ENCODE data around the gene ITPK1.
A peak's percentile ranks its signal among the peaks of the same experiment; 100 is the strongest.

The ITPK1 gene

DNA sequence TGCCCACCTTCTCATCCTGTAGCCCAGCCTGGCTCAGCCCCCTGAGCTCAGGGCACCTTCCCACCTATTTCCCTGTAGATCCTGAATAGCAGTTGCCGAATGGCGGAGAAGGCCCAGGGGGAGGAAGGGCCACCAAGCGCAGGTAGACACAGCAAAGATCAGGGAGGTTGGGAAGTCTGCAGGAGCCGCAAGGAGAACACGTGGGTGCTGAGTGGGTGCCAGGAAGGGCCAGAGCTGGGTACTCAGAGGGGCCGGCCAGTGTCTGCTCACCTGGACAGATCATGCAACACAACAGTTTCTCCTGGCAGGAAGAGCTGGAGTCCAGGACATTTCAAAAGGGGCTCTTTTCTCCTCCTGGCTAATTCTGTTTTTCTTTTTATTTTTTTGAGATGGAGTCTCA lies 162.2 kb downstream of the ITPK1 start:
- ChIA-PET CTCF (interaction anchor here (1.0 to 1.6 kb wide), 3 partner anchors 12 to 207 kb away, joined by 3 to 5 read pairs (median 3); no protein-coding TSS in a partner anchor), POLR2A (no interaction called here)
- Histone ChIP-seq H3K27ac (ENCODE audit: extremely low read depth, low read depth, low read length) (no peak overlapping the region), H3K9me3 (ENCODE audit: control insufficient read depth, insufficient read depth, low read depth, low read length) (no peaks in the 10 kb centered on the region), H3K4me3 (ENCODE audit: low read depth, low read length) (no peak overlapping the region), H3K36me3 (ENCODE audit: control insufficient read depth in 2 of 2, insufficient read depth in 1 of 2, low read length in 2 of 2) (peaks cover 4 to 38% of the 10 kb centered on the region in 2 experiments; a peak in 2 of 3 replicates), H3K4me1 (ENCODE audit: control insufficient read depth, insufficient read depth, low read length) (no peaks in the 10 kb centered on the region)
- TF ChIP-seq ZNF530 (tag by site-specific recombination; IDR thresholded peaks at IDR 0.05; ENCODE audit: low read depth), result no peak
- no peak for TF ChIP-seq ZNF549 (tag by site-specific recombination; IDR thresholded peaks at IDR 0.05)
- TF ChIP-seq ZNF174 (tag by site-specific recombination; IDR thresholded peaks at IDR 0.05), result no peak
- TF ChIP-seq ZNF707 (tag by site-specific recombination; IDR thresholded peaks at IDR 0.05), result no peak
- TF ChIP-seq SCRT2 (tag by site-specific recombination; IDR thresholded peaks at IDR 0.05), result no peak
- TF ChIP-seq ZBTB8A (tag by site-specific recombination; IDR thresholded peaks at IDR 0.05), result no peak
- TF ChIP-seq ZNF426 (tag by site-specific recombination; IDR thresholded peaks at IDR 0.05), result no peak
- TF ChIP-seq ZNF133 (tag by site-specific recombination; IDR thresholded peaks at IDR 0.05), result no peak
- TF ChIP-seq PRDM1 (tag by site-specific recombination; IDR thresholded peaks at IDR 0.05), result no peak
- no peak for TF ChIP-seq ZNF184 (tag by site-specific recombination; IDR thresholded peaks at IDR 0.05)
- no peak for TF ChIP-seq ZNF837 (tag by site-specific recombination; IDR thresholded peaks at IDR 0.05)
- no peak for TF ChIP-seq MYNN (tag by site-specific recombination; IDR thresholded peaks at IDR 0.05; ENCODE audit: borderline replicate concordance)
- TF ChIP-seq, protein P1, sequence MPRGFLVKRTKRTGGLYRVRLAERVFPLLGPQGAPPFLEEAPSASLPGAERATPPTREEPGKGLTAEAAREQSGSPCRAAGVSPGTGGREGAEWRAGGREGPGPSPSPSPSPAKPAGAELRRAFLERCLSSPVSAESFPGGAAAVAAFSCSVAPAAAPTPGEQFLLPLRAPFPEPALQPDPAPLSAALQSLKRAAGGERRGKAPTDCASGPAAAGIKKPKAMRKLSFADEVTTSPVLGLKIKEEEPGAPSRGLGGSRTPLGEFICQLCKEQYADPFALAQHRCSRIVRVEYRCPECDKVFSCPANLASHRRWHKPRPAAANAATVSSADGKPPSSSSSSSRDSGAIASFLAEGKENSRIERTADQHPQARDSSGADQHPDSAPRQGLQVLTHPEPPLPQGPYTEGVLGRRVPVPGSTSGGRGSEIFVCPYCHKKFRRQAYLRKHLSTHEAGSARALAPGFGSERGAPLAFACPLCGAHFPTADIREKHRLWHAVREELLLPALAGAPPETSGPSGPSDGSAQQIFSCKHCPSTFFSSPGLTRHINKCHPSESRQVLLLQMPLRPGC (tag by site-specific recombination; IDR thresholded peaks at IDR 0.05), result no peak
- TF ChIP-seq ZNF501 (tag by site-specific recombination; IDR thresholded peaks at IDR 0.05), result no peak
- TF ChIP-seq ZNF830 (tag by site-specific recombination; IDR thresholded peaks at IDR 0.05; ENCODE audit: low read depth), result no peak
- TF ChIP-seq ZNF292 (tag by site-specific recombination; IDR thresholded peaks at IDR 0.05; ENCODE audit: borderline replicate concordance, low read depth), result no peak
- TF ChIP-seq, protein P2, sequence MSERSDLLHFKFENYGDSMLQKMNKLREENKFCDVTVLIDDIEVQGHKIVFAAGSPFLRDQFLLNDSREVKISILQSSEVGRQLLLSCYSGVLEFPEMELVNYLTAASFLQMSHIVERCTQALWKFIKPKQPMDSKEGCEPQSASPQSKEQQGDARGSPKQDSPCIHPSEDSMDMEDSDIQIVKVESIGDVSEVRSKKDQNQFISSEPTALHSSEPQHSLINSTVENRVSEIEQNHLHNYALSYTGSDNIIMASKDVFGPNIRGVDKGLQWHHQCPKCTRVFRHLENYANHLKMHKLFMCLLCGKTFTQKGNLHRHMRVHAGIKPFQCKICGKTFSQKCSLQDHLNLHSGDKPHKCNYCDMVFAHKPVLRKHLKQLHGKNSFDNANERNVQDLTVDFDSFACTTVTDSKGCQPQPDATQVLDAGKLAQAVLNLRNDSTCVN (tag by site-specific recombination; optimal IDR thresholded peaks at IDR 0.05), result no peak

DNA sequence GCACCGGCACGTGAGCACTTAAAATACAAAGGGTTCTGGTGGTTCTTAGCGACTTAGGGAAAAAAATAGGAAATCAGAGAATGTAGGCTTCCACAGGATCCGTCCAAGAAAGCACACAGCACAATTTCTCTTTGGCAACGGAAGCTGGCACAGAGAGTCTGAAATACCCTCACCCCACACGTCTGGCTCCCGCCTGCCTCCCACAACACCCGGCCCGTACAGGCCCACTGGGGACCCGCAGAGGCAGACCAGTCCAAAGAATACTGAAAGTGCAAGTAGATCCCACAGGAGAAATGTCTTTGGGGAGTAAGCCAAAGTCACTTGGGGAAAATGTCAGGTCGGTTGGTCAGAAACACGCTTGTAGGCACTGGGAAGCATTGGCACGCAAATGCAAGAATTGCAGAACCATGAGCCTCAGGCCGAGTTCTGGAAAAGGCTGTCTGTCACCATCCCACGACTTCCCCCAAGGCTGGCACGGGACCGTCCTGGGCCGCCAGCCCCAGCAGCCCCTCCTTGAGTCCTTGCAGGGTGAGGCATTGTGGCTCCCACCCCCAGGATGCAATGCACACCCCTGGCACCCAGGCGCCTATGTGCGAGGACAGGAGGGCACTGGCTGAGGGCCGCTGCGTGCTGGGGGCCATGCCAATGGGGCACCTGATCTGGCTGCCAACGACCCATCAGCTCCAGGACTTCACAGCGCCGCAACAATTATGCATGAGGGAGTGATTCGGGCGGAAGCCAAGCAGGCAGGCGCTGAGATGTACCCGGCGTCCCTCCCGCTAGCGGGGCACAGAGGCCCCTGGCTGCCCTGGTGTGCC lies 163.0 kb downstream of the ITPK1 start:
- no peak overlapping the region for H3K4me3 ChIP-seq (ENCODE audit: low read depth, low read length)
- ChIA-PET POLR2A (interaction anchor here (1.1 kb wide), 1 partner anchor 187 kb away, joined by 3 read pairs; no protein-coding TSS in a partner anchor), CTCF (interaction anchor here (0.6 to 2.1 kb wide), 27 partner anchors 13 to 1561 kb away, joined by 3 to 19 read pairs (median 4); partner anchors contain the start of genes GON7, ITPK1 and UBR7)
- no peak overlapping the region for H3K27ac ChIP-seq (ENCODE audit: extremely low read depth, low read depth, low read length)
- TF ChIP-seq, protein P3, sequence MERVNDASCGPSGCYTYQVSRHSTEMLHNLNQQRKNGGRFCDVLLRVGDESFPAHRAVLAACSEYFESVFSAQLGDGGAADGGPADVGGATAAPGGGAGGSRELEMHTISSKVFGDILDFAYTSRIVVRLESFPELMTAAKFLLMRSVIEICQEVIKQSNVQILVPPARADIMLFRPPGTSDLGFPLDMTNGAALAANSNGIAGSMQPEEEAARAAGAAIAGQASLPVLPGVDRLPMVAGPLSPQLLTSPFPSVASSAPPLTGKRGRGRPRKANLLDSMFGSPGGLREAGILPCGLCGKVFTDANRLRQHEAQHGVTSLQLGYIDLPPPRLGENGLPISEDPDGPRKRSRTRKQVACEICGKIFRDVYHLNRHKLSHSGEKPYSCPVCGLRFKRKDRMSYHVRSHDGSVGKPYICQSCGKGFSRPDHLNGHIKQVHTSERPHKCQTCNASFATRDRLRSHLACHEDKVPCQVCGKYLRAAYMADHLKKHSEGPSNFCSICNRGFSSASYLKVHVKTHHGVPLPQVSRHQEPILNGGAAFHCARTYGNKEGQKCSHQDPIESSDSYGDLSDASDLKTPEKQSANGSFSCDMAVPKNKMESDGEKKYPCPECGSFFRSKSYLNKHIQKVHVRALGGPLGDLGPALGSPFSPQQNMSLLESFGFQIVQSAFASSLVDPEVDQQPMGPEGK (tag by site-specific recombination; IDR thresholded peaks at IDR 0.05), result 0 out of 2 replicates have a peak, but pooled peaks have one; percentile 3
- no peak for TF ChIP-seq GLIS2 (tag by site-specific recombination; IDR thresholded peaks at IDR 0.05)
- H3K4me1 ChIP-seq (ENCODE audit: control insufficient read depth, insufficient read depth, low read length), result no peaks in the 10 kb centered on the region
- peaks cover 4 to 33% of the 10 kb centered on the region in 2 experiments; a peak in 2 of 3 replicates for H3K36me3 ChIP-seq (ENCODE audit: control insufficient read depth in 2 of 2, insufficient read depth in 1 of 2, low read length in 2 of 2)
- H3K9me3 ChIP-seq (ENCODE audit: control insufficient read depth, insufficient read depth, low read depth, low read length), result no peaks in the 10 kb centered on the region
